Right renal pelvis (tissue), 4 donors: Measurements from ENCODE around the gene TMEM59L. TPM values are rescaled to one million over a fixed set of nuclear protein-coding genes. Genes with fewer than 3 reads are reported as not detected.

ENCODE experiments used
- DNase-seq, 4 donors: peaks; one replicate each; pipeline ENCODE4 v3.0.0-alpha.2; 2013; ENCODE audit warnings: low read depth in 4 of 4, low spot score in 3 of 4, missing footprints in 1 of 4
- polyA plus RNA-seq, 4 donors: library from polyadenylated mRNA; unstranded; fragments of 120-200 nt; gene quantifications; one replicate each; pipeline ENCODE4 v1.2.1, GENCODE V29; 2013; ENCODE audit not compliant: insufficient read length in 4 of 4

TMEM59L gene
- polyA plus RNA-seq, 4 donors: 1.6 to 3.8 (median 3.3) TPM

GRCh38 chr19:18656337-18657086 is 43.8 kb downstream of the TMEM59L start:
- DNase-seq: no peak

GRCh38 chr19:18657590-18658365 is 45.1 kb downstream of the TMEM59L start:
- DNase-seq: no peak

GRCh38 chr19:18658366-18658855 is 45.7 kb downstream of the TMEM59L start:
- DNase-seq: no peak

DNA sequence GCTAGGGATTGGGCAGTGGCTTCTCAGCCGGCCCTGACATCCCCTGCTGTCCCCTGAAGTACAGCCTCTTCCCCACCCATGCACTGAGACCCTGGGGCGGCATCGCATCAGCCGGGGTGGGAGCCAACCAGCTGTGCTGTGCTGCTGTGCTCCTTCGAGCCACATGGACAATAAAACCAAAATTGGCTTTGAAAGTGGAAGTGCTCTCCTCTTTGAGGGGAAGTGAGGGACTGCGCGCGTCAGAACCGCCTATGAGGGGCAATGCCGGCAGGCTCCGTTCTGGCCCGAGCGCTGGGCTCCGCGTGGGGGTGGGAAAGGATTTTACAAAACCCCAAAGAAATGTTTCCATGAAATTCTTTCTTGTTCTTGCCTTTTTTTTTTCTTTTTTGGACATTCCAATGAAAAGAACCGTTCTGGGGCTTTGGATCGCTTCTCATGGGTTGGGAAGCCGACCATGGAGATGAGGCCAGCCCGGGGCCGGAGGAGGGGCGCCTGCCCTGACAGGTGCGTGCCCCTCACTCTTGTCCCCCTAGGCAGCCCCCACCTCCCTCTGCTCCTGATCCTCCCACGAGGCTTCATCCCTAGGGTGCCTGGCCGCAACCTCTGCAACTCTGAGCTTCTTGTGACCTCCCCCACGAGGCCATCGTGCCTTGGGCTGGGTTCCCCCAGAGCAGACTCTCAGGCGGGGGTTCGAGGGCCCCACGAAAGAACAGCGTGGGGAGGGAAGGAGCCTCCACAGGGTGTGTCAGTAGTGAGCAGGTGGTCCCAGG is 46.8 kb downstream of the TMEM59L start:
- DNase-seq: no peak

DNA sequence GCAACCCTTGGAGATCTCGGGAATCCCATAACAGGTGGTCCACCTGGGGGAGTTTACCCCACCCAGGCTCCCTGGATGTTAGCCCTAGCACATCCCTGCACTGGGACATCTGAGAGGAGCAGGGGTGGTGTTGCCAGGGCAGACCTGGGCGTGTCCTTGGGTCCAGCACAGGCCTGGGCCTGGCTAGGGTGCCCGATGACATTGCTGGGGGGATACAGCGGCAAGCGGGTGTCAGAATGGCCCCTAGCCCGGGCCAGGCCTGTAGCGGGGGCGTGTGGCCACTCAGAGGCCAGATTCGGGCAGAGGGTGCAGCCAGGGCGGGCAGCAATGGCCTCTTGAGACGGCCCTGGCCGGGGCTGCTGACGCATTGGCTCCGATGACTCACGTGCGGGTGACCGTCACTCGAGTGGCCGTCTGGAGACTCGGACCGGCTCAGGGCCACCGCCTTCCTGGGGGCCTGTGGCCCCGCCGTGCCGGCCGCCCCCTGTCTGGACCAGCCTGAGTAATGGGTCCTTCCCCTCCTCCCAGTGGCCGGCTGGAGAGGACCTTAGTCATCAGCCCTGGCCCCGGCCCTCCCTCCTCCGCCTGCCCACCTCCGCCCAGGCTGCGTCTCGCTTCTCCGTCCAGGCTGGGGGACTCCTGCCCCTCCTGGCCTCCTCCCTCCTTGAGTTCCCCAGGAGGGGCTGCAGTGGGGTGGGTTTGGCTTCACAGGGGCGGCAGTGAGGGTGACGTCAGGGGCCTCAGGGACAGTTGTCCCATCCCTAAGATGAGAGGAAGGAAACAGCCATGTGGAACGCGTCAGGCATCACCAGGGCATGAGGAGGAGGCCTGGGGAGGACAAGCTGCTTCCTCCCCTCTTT is 47.6 kb downstream of the TMEM59L start:
- no peak for DNase-seq

DNA sequence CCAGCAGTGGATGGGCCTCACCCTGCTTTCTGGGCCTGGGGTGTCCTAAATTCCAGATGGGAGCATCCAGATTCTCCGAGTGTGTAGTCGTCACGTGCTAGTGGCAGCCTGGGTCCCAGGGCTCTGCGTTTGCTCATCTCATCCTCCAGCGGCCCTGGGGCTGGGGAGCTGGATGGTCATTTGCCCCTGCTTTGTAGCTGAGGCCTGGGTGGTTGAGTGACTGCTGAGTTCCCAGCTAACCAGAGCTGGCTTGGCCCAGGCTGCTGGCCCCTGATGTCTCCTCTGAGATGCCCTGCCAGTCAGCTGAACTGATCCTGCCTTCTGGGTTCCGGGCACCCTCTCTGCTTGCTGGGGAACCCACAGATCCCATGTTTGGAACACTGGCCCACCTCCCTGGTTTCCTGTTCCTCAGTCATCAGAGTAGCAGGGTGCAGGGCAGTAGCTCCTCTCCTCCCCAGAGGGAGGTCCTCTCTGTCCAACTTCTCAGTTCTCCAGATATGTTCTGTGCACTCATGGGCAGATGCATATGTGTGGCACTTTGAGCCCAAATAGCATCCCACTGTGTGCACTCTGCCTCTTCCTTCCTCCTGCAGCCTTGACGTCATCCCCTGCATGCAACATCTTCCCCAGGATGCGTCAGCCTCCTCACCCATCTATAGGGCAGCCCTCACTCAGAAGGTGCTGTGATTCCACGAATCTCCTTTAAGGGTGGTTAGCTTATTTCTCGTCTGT is 48.4 kb downstream of the TMEM59L start:
- no peak for DNase-seq

- DNase-seq: no peak
Observed at GRCh38 chr19:18662972-18663732, 50.5 kb downstream of the TMEM59L start.

DNA sequence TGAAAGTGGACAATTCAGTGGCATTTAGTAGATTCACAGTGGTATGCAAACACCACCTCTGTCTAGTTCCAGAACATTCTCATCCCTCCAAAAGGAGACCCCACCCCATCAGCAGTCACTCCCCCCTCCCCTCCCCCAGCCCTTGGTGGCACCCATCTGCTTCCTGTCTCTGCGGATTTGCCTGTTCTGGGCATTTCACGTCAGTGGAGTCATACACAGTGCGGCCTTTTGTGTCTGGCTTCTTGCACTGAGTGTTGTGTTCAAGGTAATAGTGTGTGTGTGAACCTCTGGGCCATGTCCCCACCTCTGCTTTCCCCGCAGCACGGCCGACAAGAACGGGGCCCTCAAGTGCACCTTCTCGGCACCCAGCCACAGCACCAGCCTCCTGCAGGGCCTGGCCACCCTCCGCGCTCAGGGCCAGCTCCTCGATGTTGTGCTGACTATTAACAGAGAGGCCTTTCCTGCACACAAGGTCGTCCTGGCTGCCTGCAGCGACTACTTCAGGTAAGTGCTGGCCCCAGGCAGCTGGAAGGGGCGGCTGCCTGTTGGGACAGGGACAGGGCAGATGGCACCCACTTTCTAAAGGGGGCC is 51.4 kb downstream of the TMEM59L start:
- DNase-seq: no peak

DNA sequence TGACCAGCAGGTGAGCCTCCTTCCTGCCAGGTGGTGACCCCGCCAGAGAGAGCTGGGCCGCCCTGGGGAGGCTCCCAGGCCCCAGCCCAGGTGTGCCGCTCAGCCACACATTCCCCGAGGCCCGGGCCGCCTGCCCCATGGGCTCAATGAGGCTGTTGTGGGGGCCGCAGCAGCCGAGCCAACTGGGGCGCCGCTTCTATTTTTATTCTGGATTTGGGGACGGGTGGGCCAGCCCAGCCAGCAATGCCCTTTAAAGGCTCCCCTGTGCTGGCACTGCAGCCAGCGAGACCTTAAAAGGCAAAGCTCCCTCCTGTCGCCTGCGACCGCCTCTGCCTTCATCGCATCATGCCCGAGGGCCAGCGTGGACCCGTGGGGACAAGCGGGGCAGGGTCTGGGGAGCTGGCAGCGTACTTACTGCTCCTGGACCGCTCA is 53.1 kb downstream of the TMEM59L start:
- no peak for DNase-seq

GRCh38 chr19:18666317-18666716 is 53.6 kb downstream of the TMEM59L start:
- DNase-seq: no peak

DNA sequence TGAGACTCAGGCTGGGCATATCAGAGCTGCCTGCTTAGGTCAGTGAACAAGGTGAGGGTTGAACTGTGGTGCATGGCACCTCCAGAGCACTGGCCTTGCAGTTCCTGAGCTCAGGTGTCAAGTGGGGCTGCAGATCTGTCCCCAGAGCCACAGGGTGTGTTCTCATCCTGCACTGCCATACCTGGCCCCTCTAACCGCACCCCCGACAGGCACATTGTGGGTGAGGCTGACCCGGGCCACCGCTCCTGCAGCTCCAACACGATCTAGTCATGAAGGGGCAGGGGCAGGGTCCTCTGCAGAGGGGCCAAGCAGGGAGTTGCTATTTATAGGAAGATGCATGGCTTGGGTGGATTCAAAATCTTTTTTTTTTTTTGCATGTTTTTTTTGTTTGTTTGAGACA is 54.1 kb downstream of the TMEM59L start:
- no peak for DNase-seq

- no peak for DNase-seq
Observed at GRCh38 chr19:18667531-18668251, 55.0 kb downstream of the TMEM59L start.

DNA sequence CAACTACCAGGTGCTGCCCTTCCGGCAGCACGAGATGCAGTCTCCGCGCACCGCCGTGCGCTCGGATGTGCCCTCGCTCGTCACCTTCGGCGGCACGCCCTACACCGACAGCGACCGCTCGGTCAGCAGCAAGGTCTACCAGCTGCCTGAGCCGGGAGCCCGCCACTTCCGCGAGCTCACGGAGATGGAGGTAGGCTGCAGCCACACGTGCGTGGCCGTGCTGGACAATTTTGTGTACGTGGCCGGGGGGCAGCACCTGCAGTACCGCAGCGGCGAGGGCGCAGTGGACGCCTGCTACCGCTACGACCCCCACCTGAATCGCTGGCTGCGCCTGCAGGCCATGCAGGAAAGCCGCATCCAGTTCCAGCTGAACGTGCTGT is 55.6 kb downstream of the TMEM59L start:
- no peak for DNase-seq

- no peak for DNase-seq
Observed at GRCh38 chr19:18668744-18669523, 56.3 kb downstream of the TMEM59L start.

- no peak for DNase-seq
Observed at GRCh38 chr19:18669524-18669817, 56.8 kb downstream of the TMEM59L start.

- no peak for DNase-seq
Observed at GRCh38 chr19:18669883-18670282, 57.2 kb downstream of the TMEM59L start.

DNA sequence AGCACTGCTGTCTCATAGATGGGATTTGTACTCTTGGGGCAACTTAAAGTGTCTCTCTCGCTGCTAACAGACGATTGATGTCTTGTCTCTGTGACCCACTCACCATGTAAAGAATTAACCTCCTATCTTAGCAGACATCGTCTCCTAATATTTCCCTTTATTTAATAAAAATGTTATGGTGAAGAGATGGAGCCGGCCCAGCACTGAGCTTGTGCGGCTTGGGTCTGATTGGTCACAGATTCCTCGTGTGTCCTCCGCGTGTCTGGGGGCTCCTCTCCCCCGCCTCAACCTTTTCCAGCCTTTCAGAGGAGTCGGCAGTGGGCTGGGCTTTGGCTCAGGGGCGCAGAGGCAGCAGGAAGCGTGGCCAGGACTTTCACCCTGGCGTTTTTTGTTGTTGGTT is 57.6 kb downstream of the TMEM59L start:
- DNase-seq: no peak
